Stimulated activated memory B cell treated with anti-CD40 and anti-IgM and Interleukin-4, amounts not matched to agents 10 μg/mL and 1 μg/mL and 100 μg/mL, for 72 hours (primary cell): ENCODE results near the gene TRIM14.
A peak's percentile ranks its signal among the peaks of the same experiment; 100 is the strongest.
"Not testable (repeated sequence)": the region's sequence is repeated elsewhere in the genome, so short reads cannot be mapped to it uniquely, and the experiment has no call there.

Experiments
- ATAC-seq: fragments of 150-1000 bp; cut with Tn5 transposase; 2 replicates; pipeline ENCODE4 v1.10.0; 2021
- H3K27ac Mint-ChIP-seq: one replicate; pipeline ENCODE4 v1.8.0; 2022; ENCODE audit warnings: mild to moderate bottlenecking, mixed read lengths
- H3K27me3 Mint-ChIP-seq: one replicate; pipeline ENCODE4 v1.8.0; 2022; ENCODE audit warnings: mixed read lengths
- H3K36me3 Mint-ChIP-seq: one replicate; pipeline ENCODE4 v1.8.0; 2022; ENCODE audit warnings: mixed read lengths
- H3K4me1 Mint-ChIP-seq: one replicate; pipeline ENCODE4 v1.8.0; 2022; ENCODE audit warnings: mixed read lengths
- H3K4me3 Mint-ChIP-seq: one replicate; pipeline ENCODE4 v1.8.0; 2022; ENCODE audit warnings: mild to moderate bottlenecking, moderate library complexity, mixed read lengths
- H3K9me3 Mint-ChIP-seq: one replicate; pipeline ENCODE4 v1.8.0; 2022; ENCODE audit warnings: mixed read lengths

TRIM14 gene

GRCh38 chr9:98040212-98040611 lies 78.8 kb downstream of the TRIM14 start:
- peaks cover 2% of the 10 kb centered on the region for H3K36me3 Mint-ChIP-seq
- peak overlapping the region; percentile 69 for H3K27ac Mint-ChIP-seq
- H3K27me3 Mint-ChIP-seq, result no peaks in the 10 kb centered on the region
- H3K4me1 Mint-ChIP-seq, result peaks cover 49% of the 10 kb centered on the region
- H3K4me3 Mint-ChIP-seq, result peak overlapping the region; percentile 76
- H3K9me3 Mint-ChIP-seq, result no peaks in the 10 kb centered on the region
- ATAC-seq, result no peak

- Mint-ChIP-seq H3K36me3 (no peaks in the 10 kb centered on the region), H3K4me3 (peak overlapping the region; percentile 76), H3K9me3 (no peaks in the 10 kb centered on the region), H3K4me1 (peaks cover 50% of the 10 kb centered on the region), H3K27ac (peak overlapping the region; percentile 69), H3K27me3 (no peaks in the 10 kb centered on the region)
- peak; percentile 62 for ATAC-seq
Measured at GRCh38 chr9:98039607-98040017, 79.4 kb downstream of the TRIM14 start.

GRCh38 chr9:98038958-98039357 lies 80.1 kb downstream of the TRIM14 start:
- Mint-ChIP-seq H3K4me1 (peaks cover 57% of the 10 kb centered on the region), H3K4me3 (peak overlapping the region; percentile 40), H3K27ac (no peak overlapping the region), H3K36me3 (no peaks in the 10 kb centered on the region), H3K27me3 (no peaks in the 10 kb centered on the region), H3K9me3 (no peaks in the 10 kb centered on the region)
- peak; percentile 41 for ATAC-seq

- Mint-ChIP-seq H3K36me3 (no peaks in the 10 kb centered on the region), H3K4me1 (peaks cover 57% of the 10 kb centered on the region), H3K4me3 (no peak overlapping the region), H3K27ac (peak overlapping the region; percentile 94), H3K27me3 (no peaks in the 10 kb centered on the region), H3K9me3 (no peaks in the 10 kb centered on the region)
- ATAC-seq, result no peak
Measured at GRCh38 chr9:98037357-98037756, 81.7 kb downstream of the TRIM14 start.

GRCh38 chr9:98034593-98035546 lies 84.2 kb downstream of the TRIM14 start:
- no peaks in the 10 kb centered on the region for H3K27me3 Mint-ChIP-seq
- peaks cover 48% of the 10 kb centered on the region for H3K4me1 Mint-ChIP-seq
- H3K27ac Mint-ChIP-seq, result peak overlapping the region; percentile 94
- peaks cover 4% of the 10 kb centered on the region for H3K36me3 Mint-ChIP-seq
- peak overlapping the region; percentile 70 for H3K4me3 Mint-ChIP-seq
- no peaks in the 10 kb centered on the region for H3K9me3 Mint-ChIP-seq
- peak; percentile 82 for ATAC-seq

- no peak for ATAC-seq
- Mint-ChIP-seq H3K36me3 (peaks cover 9% of the 10 kb centered on the region), H3K4me1 (peaks cover 36% of the 10 kb centered on the region), H3K9me3 (no peaks in the 10 kb centered on the region), H3K27me3 (no peaks in the 10 kb centered on the region), H3K4me3 (no peak overlapping the region), H3K27ac (no peak overlapping the region)
Measured at GRCh38 chr9:98031935-98032334, 87.1 kb downstream of the TRIM14 start.

- H3K36me3 Mint-ChIP-seq, result peaks cover 14% of the 10 kb centered on the region
- no peak overlapping the region for H3K4me3 Mint-ChIP-seq
- no peaks in the 10 kb centered on the region for H3K9me3 Mint-ChIP-seq
- H3K4me1 Mint-ChIP-seq, result peaks cover 35% of the 10 kb centered on the region
- no peak overlapping the region for H3K27ac Mint-ChIP-seq
- no peak for ATAC-seq
- H3K27me3 Mint-ChIP-seq, result no peaks in the 10 kb centered on the region
Measured at GRCh38 chr9:98031169-98031568, 87.9 kb downstream of the TRIM14 start.

GRCh38 chr9:98024702-98025101 lies 94.3 kb downstream of the TRIM14 start:
- no peak for ATAC-seq
- no peaks in the 10 kb centered on the region for H3K4me1 Mint-ChIP-seq
- no peak overlapping the region for H3K4me3 Mint-ChIP-seq
- no peaks in the 10 kb centered on the region for H3K27me3 Mint-ChIP-seq
- H3K36me3 Mint-ChIP-seq, result peaks cover 50% of the 10 kb centered on the region
- H3K9me3 Mint-ChIP-seq, result no peaks in the 10 kb centered on the region
- H3K27ac Mint-ChIP-seq, result no peak overlapping the region

GRCh38 chr9:98022447-98022846 lies 96.6 kb downstream of the TRIM14 start:
- Mint-ChIP-seq H3K36me3 (peaks cover 64% of the 10 kb centered on the region), H3K4me3 (no peak overlapping the region), H3K27ac (no peak overlapping the region), H3K9me3 (no peaks in the 10 kb centered on the region), H3K4me1 (no peaks in the 10 kb centered on the region), H3K27me3 (no peaks in the 10 kb centered on the region)
- no peak for ATAC-seq

- Mint-ChIP-seq H3K27me3 (no peaks in the 10 kb centered on the region), H3K4me1 (no peaks in the 10 kb centered on the region), H3K4me3 (no peak overlapping the region)
Measured at GRCh38 chr9:98021306-98022040, 97.5 kb downstream of the TRIM14 start.

GRCh38 chr9:98020476-98021145 lies 98.4 kb downstream of the TRIM14 start:
- no peak overlapping the region for H3K4me3 Mint-ChIP-seq
- ATAC-seq, result peak; percentile 8
- no peak overlapping the region for H3K27ac Mint-ChIP-seq
- H3K4me1 Mint-ChIP-seq, result no peaks in the 10 kb centered on the region
- H3K27me3 Mint-ChIP-seq, result no peaks in the 10 kb centered on the region
- H3K36me3 Mint-ChIP-seq, result peaks cover 72% of the 10 kb centered on the region
- no peaks in the 10 kb centered on the region for H3K9me3 Mint-ChIP-seq

More at GRCh38 chr9:98021306-98022040, 97.5 kb downstream of the TRIM14 start:
- Mint-ChIP-seq H3K27ac (no peak overlapping the region), H3K36me3 (peaks cover 72% of the 10 kb centered on the region), H3K9me3 (no peaks in the 10 kb centered on the region)
- ATAC-seq, result no peak

GRCh38 chr9:98019869-98020268 lies 99.2 kb downstream of the TRIM14 start:
- not testable (repeated sequence) for ATAC-seq, H3K27ac Mint-ChIP-seq, H3K4me3 Mint-ChIP-seq, H3K27me3 Mint-ChIP-seq, H3K9me3 Mint-ChIP-seq, H3K4me1 Mint-ChIP-seq
- peaks cover 75% of the 10 kb centered on the region for H3K36me3 Mint-ChIP-seq
